Erythroblast (primary cell): ENCODE data around the gene CRIP1.

Source experiments
- DNase-seq, 2 experiments: peaks; one replicate each; lab custom pipeline; 2025; lab: John Stamatoyannopoulos, UW
- GATA1 ChIP-seq: IDR thresholded peaks from 2 replicates; pipeline ENCODE4 v1.6.1; 2011; ENCODE audit warnings: low read depth, mild to moderate bottlenecking, control low read depth, low read length, moderate library complexity
- POLR2A ChIP-seq: IDR thresholded peaks from 2 replicates; pipeline ENCODE4 v1.6.1; 2011; ENCODE audit warnings: mild to moderate bottlenecking, low read length

Gene CRIP1

DNA sequence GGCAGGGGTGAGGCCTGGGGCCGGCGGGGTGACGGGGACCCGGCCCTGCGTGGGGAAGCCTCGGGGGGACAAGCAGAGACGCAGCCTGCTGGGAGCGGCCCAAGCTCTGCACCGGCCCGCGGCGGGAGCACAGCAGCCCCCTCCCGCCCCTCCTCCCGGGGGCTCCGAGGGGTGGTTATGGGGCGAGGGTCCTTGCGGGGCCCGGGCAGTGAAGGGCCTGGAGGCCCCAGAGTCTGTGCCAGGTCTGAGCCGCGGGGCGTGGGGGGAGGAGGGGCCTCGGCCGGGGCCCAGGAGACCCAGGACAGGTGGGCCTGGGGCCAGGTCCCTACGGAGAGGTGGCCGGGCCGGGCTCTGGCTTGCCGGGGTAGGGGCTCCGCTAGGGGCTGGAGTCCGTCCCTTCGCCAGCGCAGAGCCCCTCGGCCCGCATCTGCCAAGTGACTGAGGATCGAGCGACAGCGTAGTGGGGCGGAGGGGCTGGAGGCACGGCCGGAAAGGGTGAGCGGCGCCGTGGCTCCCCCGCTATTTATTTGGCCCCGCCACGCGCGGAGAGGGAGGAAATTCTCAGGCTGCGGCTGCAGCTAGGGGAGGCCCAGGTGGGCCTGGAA is 40.2 kb downstream of the CRIP1 start:
- no peak for TF ChIP-seq GATA1
- no peak for TF ChIP-seq POLR2A
- DNase-seq: no peak

- TF ChIP-seq GATA1 (no peak), POLR2A (no peak)
Measured at GRCh38 chr14:105527381-105527825, 40.7 kb downstream of the CRIP1 start.

DNA sequence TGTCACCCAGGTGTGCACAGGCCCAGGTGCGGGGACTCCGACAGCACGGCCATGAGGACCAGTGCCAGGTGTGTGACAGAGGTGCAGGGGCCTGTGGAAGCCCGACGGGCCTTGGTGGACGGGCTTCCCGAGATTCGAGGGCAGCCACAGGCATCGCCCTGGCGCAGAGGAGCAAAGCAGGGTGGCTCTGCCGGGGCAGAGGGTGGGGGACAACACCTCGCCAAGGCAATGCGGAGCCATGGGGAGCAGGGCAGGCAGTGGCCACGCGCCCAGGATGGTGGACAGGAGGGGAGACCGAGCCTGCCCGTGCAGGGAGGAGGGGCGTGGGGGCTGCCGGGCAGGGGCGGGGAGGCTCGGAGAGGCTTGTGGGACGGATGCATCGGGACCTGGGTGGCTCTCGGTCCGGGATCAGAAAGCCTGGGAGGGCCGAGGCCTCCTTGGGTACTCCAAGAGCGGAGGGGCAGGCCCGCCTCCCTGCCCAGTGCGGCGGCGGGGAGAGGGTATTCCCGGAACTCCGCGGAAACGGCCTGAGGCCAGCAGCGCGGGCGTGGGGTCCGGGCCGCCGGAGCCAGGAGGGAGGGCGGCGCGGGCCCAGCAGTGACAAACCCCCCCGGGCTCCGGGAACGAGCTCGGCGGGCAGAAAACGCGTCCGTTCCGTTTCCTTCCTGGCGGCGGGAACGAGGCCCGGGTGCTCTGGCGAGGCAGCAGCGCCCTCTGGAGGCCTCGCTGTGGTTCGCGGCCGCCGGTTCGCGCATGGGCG is 41.3 kb downstream of the CRIP1 start:
- TF ChIP-seq GATA1 (no peak), POLR2A (no peak)

More at GRCh38 chr14:105527381-105527825, 40.7 kb downstream of the CRIP1 start:
- DNase-seq: no peak

GRCh38 chr14:105528586-105529318 is 42.1 kb downstream of the CRIP1 start:
- TF ChIP-seq GATA1 (no peak), POLR2A (no peak)
- peak in 1 of 2 experiments; percentile 25 for DNase-seq

More for the DNA sequence above, 41.3 kb downstream of the CRIP1 start:
- peak; percentile 76 to 84 for DNase-seq

DNA sequence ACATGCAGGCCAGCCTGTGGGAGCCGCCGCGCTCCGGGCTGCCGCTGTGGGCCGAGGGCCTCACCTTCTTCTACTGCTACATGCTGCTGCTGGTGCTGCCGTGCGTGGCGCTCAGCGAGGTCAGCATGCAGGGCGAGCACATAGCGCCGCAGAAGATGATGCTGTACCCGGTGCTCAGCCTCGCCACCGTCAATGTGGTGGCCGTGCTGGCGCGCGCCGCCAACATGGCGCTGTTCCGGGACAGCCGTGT is 42.6 kb downstream of the CRIP1 start:
- DNase-seq: no peak
- TF ChIP-seq GATA1 (no peak), POLR2A (no peak)

DNA sequence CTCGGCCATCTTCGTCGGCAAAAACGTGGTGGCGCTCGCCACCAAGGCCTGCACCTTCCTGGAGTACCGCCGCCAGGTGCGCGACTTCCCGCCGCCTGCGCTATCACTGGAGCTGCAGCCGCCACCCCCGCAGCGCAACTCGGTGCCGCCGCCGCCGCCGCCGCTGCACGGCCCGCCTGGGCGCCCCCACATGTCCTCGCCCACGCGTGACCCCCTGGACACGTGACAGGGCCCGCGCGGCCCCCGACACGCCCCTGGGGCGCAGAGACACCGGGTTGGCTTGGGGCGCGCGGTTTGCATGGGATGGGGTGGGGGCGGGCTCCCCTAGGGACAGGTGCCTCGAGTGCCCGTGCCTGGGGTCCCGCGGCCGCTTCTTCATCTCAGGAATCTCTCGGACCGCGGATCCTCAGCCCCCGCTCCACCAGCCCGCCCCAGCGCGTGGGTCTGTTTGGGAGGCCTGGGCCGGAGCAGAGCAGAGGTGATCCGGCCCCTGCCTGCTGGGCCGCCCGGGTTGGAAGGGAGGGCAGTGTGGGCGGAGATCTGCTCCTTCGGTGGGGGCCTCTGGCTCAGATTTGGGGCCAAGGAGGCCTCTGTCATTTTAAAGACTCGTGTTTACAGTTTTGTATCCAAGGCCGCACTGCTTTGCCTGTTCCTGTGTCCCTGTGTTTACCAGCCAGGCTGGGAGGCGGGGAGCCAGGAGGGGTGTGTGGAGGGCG is 43.0 kb downstream of the CRIP1 start:
- no peak for DNase-seq
- TF ChIP-seq POLR2A (no peak), GATA1 (no peak)

- no peak for DNase-seq
- TF ChIP-seq POLR2A (no peak), GATA1 (no peak)
Measured at GRCh38 chr14:105530285-105531087, 43.8 kb downstream of the CRIP1 start.

DNA sequence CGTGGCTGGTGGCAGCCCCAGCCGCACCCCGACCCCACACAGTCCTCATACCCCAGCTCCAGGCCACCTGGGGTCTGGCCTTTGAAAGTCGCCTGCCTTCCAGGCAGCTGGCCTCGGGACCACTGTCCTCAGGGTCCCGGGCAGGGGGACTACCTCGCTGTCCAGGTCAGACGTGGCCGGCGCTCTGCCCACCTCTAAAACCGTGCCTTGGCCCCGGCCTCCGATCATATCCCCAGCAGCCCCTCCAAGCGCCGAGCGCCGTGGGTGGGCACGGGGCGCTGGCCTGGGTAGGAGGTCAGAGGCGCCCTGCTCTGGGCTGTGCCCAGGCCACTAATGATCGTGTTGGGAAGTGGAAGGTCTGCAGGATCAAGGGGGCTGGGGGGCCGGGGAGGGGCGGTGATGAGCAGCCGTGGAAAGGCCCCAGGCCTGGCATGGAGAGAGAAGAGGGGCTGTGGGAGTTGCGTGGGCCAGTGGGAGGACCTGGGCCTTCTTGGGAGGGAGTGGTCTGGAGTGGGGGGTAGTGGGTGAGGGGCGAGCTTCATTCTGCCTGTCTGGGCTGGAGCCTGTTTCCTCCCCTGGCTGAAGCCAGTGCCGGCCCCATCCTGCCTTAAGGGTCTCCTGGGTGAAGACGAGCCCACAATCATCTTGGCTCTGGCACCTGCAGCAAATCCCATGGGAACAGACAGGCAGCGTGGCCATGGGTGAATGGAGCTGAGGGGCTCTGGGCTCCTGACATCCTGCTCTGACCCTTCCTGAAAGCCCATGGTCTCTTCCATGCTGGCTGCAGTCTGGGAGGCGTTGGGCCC is 44.6 kb downstream of the CRIP1 start:
- TF ChIP-seq GATA1: no peak
- no peak for TF ChIP-seq POLR2A
- no peak for DNase-seq

- no peak for DNase-seq
- TF ChIP-seq POLR2A (no peak), GATA1 (no peak)
Measured at GRCh38 chr14:105531894-105532623, 45.4 kb downstream of the CRIP1 start.

- peak in 1 of 2 experiments; percentile 12 for DNase-seq
Measured at GRCh38 chr14:105532735-105533141, 46.1 kb downstream of the CRIP1 start.

DNA sequence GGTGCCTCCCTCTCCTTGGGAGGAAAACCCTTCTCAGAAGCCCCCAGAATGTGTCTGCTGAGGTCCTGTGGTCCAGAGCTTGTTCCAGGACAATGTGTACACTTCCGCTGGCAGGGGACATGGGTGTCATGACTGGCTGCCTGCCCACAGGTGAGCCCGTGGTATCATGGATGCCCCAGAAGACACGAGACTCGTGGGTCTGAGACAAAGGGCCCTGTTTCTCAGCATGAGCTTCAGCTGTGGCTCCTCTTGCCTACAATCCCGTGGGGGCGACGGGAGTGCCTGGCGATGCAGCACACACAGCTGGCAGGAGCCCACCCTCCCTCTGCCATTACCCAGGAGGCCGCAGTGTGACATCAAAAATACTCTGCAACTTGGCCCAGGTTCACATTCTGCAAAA is 46.7 kb downstream of the CRIP1 start:
- TF ChIP-seq POLR2A (no peak), GATA1 (no peak)
- no peak for DNase-seq

More at GRCh38 chr14:105532735-105533141, 46.1 kb downstream of the CRIP1 start:
- no peak for TF ChIP-seq POLR2A
- TF ChIP-seq GATA1: no peak
